GM19468 (cell line): ENCODE results near the gene LYPD3.
A peak's percentile ranks its signal among the peaks of the same experiment; 100 is the strongest.

Experiments used
- ATAC-seq: cut with Tn5 transposase; IDR thresholded peaks from one replicate; pipeline ENCODE4 v1.9.1; 2021; ENCODE audit warnings: mild to moderate bottlenecking, moderate library complexity, moderate number of reproducible peaks; ENCODE audit not compliant: unreplicated experiment; ENCODE audit errors: extremely low read depth

The LYPD3 gene

DNA sequence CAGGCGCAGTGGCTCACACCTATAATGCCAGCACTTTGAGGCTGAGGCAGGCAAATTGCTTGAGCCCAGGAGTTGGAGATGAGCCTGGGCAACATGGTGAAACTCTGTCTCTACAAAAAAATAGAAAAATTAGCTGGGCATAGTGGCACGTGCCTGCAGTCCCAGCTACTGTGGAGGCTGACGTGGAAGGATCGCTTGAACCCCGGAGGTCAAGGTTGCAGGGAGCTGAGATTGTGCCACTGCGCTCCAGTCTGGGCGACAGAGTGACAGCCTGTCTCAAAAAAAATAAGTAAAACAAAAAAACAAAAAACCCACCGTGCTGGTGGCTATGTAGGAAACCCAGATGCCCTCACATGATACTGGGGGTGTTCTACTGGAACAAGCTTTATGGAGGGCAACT is 22.8 kb upstream of the LYPD3 start:
- ATAC-seq, result no peak

- no peak for ATAC-seq
These were observed 21.0 kb upstream of the LYPD3 start for GRCh38 chr19:43486412-43486811.

DNA sequence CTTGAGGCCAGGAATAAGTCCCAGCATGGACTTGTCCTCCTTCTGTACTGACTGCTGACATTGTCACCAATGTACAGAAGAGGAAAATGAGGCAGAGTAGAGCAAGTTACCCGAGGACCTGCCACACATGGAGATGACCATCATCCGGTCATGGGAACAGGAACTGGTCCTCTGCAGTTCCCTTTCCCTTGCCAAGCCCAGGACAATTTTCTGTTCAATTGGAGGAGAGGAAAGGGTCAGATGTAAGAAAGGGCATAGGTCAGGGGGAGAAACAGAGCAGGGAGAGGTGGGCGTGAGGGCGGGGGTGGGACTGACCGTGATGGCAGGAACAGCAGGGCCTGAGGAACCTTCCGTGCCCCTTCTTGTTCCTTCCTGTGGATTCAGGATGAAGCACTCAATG is 20.5 kb upstream of the LYPD3 start:
- ATAC-seq, result no peak

- ATAC-seq, result no peak
These were observed 17.9 kb upstream of the LYPD3 start for GRCh38 chr19:43483281-43483680.

- ATAC-seq, result no peak
These were observed 16.8 kb upstream of the LYPD3 start for GRCh38 chr19:43482193-43482592.

DNA sequence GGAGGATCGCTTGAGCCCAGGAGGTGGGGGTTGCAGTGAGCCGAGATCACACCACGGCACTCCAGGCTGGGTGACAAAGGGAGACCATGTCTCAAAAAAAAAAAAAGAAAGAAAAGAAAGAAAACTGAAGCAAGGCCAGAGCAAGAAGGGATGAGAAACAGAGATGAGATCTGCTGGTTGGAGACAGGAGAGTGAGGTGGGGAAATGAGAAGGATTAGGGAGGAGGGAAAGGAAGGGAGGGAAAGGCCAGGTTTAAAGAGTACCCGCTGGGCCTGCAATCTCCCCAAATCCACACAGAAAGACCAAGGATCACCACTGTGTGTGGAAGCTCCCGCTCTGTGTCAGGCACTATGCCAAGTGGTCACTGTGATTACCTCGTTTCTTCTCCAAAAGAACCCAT is 16.3 kb upstream of the LYPD3 start:
- ATAC-seq, result no peak

- ATAC-seq, result no peak
These were observed 15.2 kb upstream of the LYPD3 start for GRCh38 chr19:43480574-43480973.

GRCh38 chr19:43479961-43480561 is 14.7 kb upstream of the LYPD3 start:
- no peak for ATAC-seq

- no peak for ATAC-seq
These were observed 13.8 kb upstream of the LYPD3 start for GRCh38 chr19:43479226-43479625.

- no peak for ATAC-seq
These were observed 12.9 kb upstream of the LYPD3 start for GRCh38 chr19:43478323-43478722.

GRCh38 chr19:43476606-43477005 is 11.2 kb upstream of the LYPD3 start:
- ATAC-seq, result no peak

DNA sequence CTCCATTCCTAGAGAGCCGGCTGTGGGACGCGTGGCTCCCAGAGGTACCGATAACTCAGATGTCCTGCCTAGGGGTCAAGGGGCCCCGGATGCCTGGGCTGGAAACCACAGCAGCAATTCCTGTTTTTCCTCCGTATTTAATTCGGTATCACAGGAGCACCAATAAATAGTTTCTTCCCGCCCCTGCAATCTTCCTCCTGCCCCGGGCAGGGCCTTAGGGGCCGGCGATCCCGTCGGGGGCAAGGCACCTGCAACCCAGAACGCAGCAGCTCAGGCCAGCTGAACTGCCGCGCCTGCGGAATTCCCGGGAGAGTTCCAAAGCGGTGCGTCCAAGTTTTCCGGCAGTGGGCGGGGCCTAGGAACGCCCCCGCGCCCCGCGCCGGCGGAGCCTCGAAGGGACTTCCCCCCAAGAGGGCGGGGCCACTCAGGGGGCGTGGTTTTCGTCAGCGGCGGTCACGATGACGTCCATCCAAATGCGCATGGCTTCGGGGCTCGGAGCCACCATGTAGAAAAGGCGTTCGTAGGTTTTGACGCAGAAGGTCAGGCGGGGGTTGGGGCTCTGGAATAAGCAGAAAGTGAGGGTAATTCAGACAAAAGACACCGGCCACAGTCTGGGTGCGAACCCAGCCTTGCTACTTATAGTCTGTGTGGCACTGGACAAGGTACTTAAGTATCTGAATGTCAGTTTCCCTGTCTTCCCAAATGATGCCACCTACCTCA is 9.7 kb upstream of the LYPD3 start:
- peak; percentile 26 for ATAC-seq

DNA sequence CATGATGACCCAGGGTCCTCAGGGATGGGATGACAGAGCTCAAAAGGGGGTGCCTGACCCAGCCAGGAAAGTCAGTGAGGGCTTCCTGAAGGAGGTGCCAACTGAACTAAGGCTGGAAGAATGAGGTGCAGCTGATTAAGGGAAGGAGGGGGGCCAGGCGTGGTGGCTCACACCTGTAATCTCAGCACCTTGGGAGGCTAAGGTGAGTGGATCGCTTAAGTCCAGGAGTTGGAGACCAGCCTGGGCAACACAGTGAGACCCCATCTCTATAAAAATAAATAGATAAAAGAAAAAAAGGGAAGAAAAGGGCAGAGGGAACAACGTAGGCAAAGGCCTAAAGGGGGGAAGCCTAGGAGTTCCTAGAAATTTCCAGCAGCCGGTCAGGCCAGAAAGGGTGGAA is 9.1 kb upstream of the LYPD3 start:
- no peak for ATAC-seq

DNA sequence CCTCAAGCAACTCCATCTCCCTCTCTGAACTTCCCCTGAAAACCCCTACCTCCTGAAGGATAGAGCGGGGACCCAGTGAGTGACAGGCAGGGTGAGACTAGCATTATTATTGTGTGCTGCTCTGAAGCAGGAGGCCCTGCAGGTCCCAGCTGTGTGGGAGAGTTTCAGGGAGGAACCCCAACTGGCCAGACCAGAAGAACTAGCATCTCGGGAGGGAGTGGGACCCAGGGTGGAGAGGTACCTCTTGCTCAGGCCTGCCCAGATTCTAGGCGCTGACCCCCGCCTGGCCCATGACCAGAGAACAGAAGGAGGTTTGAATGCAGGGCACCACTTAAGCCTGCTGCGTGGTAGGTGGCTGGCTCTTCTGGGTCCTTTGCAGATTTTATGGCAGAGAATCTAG is 5.7 kb upstream of the LYPD3 start:
- ATAC-seq, result no peak

DNA sequence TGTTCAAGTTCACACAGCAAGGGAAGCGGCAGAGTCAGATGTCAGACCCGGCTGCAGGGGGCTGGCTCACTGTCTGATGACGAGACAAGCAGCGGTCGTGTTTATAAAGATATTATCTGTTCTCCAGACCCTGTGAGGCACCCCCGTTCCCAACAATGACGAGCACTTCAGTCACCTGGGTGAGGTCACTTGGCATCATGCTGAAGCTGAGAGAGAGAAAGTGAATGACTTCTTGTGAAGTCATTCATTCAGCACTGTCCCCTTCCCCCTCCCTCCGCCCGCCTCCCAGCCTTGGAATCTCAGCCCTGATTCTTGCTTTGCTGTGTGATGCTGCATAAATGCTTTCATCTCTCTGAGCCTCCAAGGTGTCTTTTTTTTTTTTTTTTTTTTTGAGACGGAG is 4.9 kb upstream of the LYPD3 start:
- no peak for ATAC-seq

- ATAC-seq, result no peak
These were observed 3.7 kb upstream of the LYPD3 start for GRCh38 chr19:43469160-43469480.

DNA sequence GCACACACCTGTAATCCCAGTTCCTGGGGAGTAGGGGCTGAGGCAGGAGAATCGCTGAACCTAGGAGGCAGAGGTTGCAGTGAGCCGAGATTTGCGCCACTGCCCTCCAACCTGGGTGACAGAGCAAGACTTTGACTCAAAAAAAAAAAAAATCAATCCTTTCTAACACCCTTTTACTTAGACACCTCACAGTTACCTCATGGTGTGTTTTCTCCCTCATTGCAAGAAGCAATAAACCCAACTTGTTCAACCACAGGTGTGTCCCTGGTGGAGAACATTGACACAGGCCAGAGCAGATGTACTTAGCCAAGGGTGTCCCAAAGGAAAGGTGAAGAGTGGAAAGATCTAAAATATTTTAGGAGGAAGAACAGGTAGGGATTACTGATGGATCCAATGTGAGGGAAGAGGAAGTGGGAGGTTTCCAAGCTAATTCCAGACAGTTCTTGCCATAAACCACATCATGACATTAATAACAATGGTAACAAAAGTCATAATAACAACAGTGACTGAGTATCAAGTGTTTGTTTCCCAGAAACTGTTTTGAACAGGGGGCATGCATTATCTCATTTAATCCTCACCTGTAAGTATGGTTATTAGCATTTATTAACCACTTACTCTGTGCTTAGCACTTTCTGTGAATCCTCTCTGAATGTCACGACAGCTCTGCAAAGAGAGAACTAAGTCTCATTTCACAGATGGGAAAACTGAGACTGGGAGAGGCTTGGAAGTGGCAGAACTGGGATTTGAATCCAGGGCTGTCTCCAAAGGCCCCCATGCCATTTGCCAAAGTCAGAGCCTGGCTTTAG is 3.1 kb upstream of the LYPD3 start:
- no peak for ATAC-seq

DNA sequence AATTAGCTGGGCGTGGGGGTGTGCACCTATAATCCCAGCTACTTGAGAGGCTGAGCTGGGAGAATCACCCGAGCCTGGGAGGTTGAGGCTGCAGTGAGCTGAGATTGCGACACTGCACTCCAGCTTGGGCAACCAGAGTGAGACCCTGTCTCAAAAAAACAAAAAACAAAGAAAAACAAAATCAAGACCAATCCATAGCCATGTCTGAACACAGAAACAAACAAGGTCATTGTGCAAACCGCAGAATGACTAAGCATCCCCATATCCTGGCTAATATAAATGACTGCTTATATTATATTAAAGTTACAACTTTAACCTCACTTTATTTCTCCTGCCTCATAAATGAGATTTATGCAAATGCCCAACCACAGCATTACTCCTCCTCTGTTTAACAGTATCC is 2.3 kb upstream of the LYPD3 start:
- no peak for ATAC-seq

DNA sequence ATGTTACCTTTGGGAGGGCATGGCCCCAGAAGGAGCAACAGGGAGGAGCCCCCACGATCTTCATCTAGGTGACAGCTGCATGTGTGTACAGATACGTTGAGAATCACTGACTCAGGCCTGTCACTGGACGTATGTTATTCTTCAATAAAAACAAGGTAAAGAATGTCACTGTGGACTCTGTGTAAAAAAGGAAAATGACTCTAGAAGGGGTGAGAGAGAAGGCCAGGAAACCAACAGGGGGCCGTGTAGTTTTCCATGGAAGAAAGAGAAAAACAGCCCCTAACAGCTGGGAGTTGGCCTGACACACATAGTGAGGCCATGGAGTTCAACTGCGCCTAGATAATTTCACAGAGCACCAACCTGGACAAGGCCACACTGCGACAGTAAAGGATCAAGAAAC is 1.9 kb upstream of the LYPD3 start:
- ATAC-seq, result no peak

DNA sequence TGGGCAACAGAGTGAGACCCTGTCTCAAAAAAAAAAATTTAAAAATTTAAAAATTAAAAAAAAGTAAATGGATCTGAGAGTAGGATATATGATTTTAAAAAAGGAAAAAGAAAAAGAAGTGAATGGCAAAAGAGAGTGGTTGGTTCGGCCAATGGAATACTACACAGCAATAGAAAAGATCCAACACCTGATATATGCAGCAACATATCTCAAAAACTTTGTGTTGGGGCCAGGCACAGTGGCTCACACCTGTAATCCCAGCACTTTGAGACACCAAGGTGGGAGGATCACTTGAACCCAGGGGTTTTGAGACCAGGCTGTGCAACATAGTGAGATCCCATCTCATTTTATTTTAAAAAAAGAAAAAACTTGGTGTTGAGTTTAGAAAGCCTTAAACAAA is 1.4 kb upstream of the LYPD3 start:
- ATAC-seq, result no peak

DNA sequence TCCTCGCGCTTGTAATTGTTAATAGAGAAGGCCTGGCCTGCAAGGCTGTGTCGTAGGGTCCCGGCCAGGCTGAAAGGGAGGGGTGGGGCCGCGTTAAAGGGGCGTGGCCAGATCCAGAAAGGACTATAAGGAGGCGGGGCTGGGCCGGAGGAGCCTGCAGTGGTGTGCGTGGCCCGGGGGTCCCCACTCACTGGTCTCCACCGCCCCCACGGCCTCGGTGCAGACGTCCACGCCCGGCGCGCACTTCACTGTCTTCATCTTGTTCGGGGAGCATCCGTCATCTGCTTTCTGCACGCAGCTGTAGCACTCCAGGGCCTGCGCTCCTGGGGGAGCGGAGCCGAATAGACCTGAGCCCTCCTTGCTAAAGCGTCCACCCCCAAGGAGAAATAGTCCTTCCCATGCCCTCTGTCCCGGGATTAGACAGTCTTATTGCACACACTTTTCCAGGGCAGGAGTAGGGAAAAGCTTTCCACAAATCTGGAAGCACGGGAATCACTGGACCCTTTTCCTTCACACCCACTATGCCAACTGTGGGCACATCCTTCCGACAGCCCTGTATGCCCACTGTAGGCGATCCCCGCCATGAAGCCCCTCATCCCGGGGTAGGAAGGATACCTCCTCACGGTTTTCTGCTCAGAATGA is 1.2 kb downstream of the LYPD3 start:
- ATAC-seq, result no peak
